HTERT RPE-1 (cell line): ENCODE data around the gene NDUFV2.

Source experiments
- in situ Hi-C: fragments of 300-500 bp; cut with MboI; formaldehyde crosslinking; loops from 4 replicates; pipeline ENCODE4 v1.14.3; 2020; ENCODE audit warnings: low sequenced_read_pairs

NDUFV2 gene

GRCh38 chr18:9115984-9116383 is 13.5 kb downstream of the NDUFV2 start:
- in situ Hi-C loops: no loop called here

- in situ Hi-C loops: no loop called here
Measured at GRCh38 chr18:9117980-9118841, 15.7 kb downstream of the NDUFV2 start.

- in situ Hi-C loops: no loop called here
Measured at GRCh38 chr18:9120796-9121195, 18.3 kb downstream of the NDUFV2 start.

- in situ Hi-C loops: no loop called here
Measured at GRCh38 chr18:9123520-9123919, 21.0 kb downstream of the NDUFV2 start.

GRCh38 chr18:9124824-9125223 is 22.3 kb downstream of the NDUFV2 start:
- in situ Hi-C loops: no loop called here

GRCh38 chr18:9126337-9126736 is 23.8 kb downstream of the NDUFV2 start:
- in situ Hi-C loops: no loop called here

GRCh38 chr18:9130195-9130594 is 27.7 kb downstream of the NDUFV2 start:
- in situ Hi-C loops: no loop called here

GRCh38 chr18:9130806-9131205 is 28.3 kb downstream of the NDUFV2 start:
- in situ Hi-C loops: no loop called here

- in situ Hi-C loops: no loop called here
Measured at GRCh38 chr18:9132628-9133027, 30.1 kb downstream of the NDUFV2 start.

GRCh38 chr18:9133225-9133624 is 30.7 kb downstream of the NDUFV2 start:
- in situ Hi-C loops: no loop called here

- in situ Hi-C loops: no loop called here
Measured at GRCh38 chr18:9135081-9135911, 32.8 kb downstream of the NDUFV2 start.

GRCh38 chr18:9135912-9136314 is 33.4 kb downstream of the NDUFV2 start:
- in situ Hi-C loops: no loop called here

GRCh38 chr18:9136315-9137155 is 34.0 kb downstream of the NDUFV2 start, which contains the start of gene ANKRD12:
Gene ANKRD12 (plus strand): TSS chr18:9136781. CDS start chr18:9182433, 45,652 bp downstream.
- in situ Hi-C loops: no loop called here

GRCh38 chr18:9137168-9138066 is 34.9 kb downstream of the NDUFV2 start:
- in situ Hi-C loops: no loop called here

GRCh38 chr18:9139400-9140039 is 37.0 kb downstream of the NDUFV2 start:
- in situ Hi-C loops: no loop called here

- in situ Hi-C loops: no loop called here
Measured at GRCh38 chr18:9140381-9140780, 37.9 kb downstream of the NDUFV2 start.

- in situ Hi-C loops: no loop called here
Measured at GRCh38 chr18:9140984-9141383, 38.5 kb downstream of the NDUFV2 start.

- in situ Hi-C loops: no loop called here
Measured at GRCh38 chr18:9146224-9146623, 43.7 kb downstream of the NDUFV2 start.

GRCh38 chr18:9147440-9148202 is 45.1 kb downstream of the NDUFV2 start:
- in situ Hi-C loops: no loop called here
